ENCODE results near the gene IQCH. TPM values are rescaled to one million over a fixed set of nuclear protein-coding genes. Genes with fewer than 3 reads are reported as not detected.
A peak's percentile ranks its signal among the peaks of the same experiment; 100 is the strongest.

The IQCH gene
- total and polyA plus RNA-seq, 9 of the 15 experiments (the other 6 are each of a cell fraction or from before 2014, with no cell fraction given), result 1.8 to 3.9 (median 2.7) TPM

- TF ChIP-seq ZNF197 (CRISPR knock-in tag; IDR thresholded peaks at IDR 0.05; ENCODE audit: low read depth), result no peak
- TF ChIP-seq ZNF3 (CRISPR knock-in tag; IDR thresholded peaks at IDR 0.05), result no peak
- no peak for TF ChIP-seq SRF (CRISPR knock-in tag; IDR thresholded peaks at IDR 0.05)
- no peak for TF ChIP-seq GTF2B (IDR thresholded peaks at IDR 0.05; ENCODE audit: extremely low read depth, insufficient read length)
- no peak for TF ChIP-seq ZNF75A (CRISPR knock-in tag; IDR thresholded peaks at IDR 0.05)
- no peak for TF ChIP-seq NR0B1 (IDR thresholded peaks at IDR 0.05; ENCODE audit: partially characterized antibody)
- TF ChIP-seq HDAC1 (IDR thresholded peaks at IDR 0.05), result peak in 1 of 2 experiments; percentile 76; a peak in 2 of 4 replicates
- TF ChIP-seq MNT (conservative IDR thresholded peaks at IDR 0.05), result peak; percentile 64 to 87
- peak; percentile 22; the same call in 1 of the 2 replicates for TF ChIP-seq ERF (CRISPR knock-in tag; IDR thresholded peaks at IDR 0.05)
- no peak for TF ChIP-seq PHB2 (IDR thresholded peaks at IDR 0.05; ENCODE audit: low read depth)
- TF ChIP-seq E2F3 (CRISPR knock-in tag; IDR thresholded peaks at IDR 0.05), result no peak
- TF ChIP-seq CBX3 (IDR thresholded peaks at IDR 0.05; ENCODE audit: borderline replicate concordance in 1 of 2, low read length in 2 of 2), result no peak
- TF ChIP-seq THAP12 (CRISPR knock-in tag; IDR thresholded peaks at IDR 0.05), result peak; percentile 55; the same call in 1 of the 2 replicates
- no peak for TF ChIP-seq ZBTB12 (CRISPR knock-in tag; IDR thresholded peaks at IDR 0.05)
- peak; percentile 87 for TF ChIP-seq EP400 (IDR thresholded peaks at IDR 0.05)
- no peak for TF ChIP-seq MXD1 (CRISPR knock-in tag; IDR thresholded peaks at IDR 0.05; ENCODE audit: borderline replicate concordance, poor library complexity, severe bottlenecking)
- peak; percentile 66; the same call in 1 of the 2 replicates for TF ChIP-seq ELF1 (tag; IDR thresholded peaks at IDR 0.05)
- TF ChIP-seq MAX (CRISPR knock-in tag; IDR thresholded peaks at IDR 0.05), result no peak
Measured at GRCh38 chr15:67542420-67543347, 288.1 kb downstream of the IQCH start, which contains the start of gene MAP2K5 (continued).

Data from K562 (cell line).